ENCODE data around the gene SLC25A30.
A peak's percentile ranks its signal among the peaks of the same experiment; 100 is the strongest.
"Not testable (repeated sequence)": the region's sequence is repeated elsewhere in the genome, so short reads cannot be mapped to it uniquely, and the experiment has no call there.

SLC25A30 gene

GRCh38 chr13:45391128-45391527 is 27.0 kb downstream of the SLC25A30 start:
- not testable (repeated sequence) for DNase-seq

- DNase-seq = not testable (repeated sequence)
Measured at GRCh38 chr13:45390348-45390747, 27.8 kb downstream of the SLC25A30 start.

GRCh38 chr13:45388664-45389063 is 29.5 kb downstream of the SLC25A30 start:
- DNase-seq = no peak

- DNase-seq = not testable (repeated sequence)
Measured at GRCh38 chr13:45386892-45387575, 31.1 kb downstream of the SLC25A30 start.

- DNase-seq = no peak
Measured at GRCh38 chr13:45385907-45386553, 32.1 kb downstream of the SLC25A30 start.

- no peak for DNase-seq
Measured at GRCh38 chr13:45385320-45385719, 32.9 kb downstream of the SLC25A30 start.

DNA sequence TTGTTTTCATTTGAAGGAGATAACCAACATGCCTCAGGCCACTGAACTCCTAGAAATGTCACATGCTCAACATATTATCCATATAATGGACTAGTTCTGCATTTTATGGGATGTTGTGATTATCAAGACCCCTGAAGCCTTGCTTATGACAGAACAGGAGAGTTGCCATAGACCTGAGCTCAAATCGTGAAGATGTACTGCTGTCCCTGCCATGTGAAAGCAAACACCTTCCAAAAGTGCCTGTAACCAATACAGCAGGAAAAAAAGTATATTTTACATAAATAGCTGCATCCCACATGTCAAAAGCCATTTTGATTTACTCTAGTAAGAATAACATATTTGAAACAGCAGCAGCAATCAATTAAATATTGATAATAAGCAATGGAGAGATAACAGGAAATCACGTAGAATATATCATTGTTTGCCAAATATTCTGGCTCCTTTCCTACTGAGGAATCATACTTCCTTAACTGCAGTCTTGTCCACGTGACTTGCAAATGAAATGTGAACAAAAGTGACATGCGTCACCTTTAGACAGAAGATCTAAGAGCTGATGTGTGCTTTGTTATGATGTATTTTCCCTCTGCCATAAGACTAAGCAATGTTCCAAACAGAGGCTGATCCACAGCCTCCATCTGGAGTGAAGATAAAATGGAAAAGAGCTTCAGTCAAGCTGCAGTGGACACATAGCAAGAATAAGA is 33.5 kb downstream of the SLC25A30 start:
- DNase-seq = no peak

DNA sequence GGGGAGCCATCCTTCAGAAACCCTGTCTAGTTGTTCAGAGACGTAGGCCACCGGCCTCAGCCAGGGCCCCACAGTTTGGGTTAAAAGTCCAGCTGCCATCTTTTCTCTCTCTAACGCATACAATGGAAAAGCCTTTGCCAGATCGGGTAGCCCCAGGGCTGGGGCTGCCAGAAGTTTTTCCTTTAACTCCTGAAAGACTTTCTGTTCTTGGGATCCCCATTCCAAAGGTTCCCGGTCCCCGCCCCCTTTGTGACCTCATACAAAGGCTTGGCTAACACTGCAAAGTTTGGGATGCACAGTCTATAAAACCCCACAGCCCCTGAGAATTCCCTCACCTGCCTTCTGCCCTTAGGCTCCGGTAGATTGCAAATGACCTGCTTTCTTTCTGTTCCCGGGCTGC is 35.4 kb downstream of the SLC25A30 start:
- DNase-seq = not testable (repeated sequence)

- no peak for DNase-seq
Measured at GRCh38 chr13:45381196-45381595, 37.0 kb downstream of the SLC25A30 start.

- DNase-seq = not testable (repeated sequence)
Measured at GRCh38 chr13:45380708-45381107, 37.5 kb downstream of the SLC25A30 start.

GRCh38 chr13:45379516-45379915 is 38.7 kb downstream of the SLC25A30 start:
- DNase-seq = not testable (repeated sequence)

- DNase-seq = not testable (repeated sequence)
Measured at GRCh38 chr13:45378786-45379185, 39.4 kb downstream of the SLC25A30 start.

- not testable (repeated sequence) for DNase-seq
Measured at GRCh38 chr13:45377314-45377713, 40.9 kb downstream of the SLC25A30 start.

GRCh38 chr13:45376651-45377050 is 41.5 kb downstream of the SLC25A30 start:
- DNase-seq = not testable (repeated sequence)

DNA sequence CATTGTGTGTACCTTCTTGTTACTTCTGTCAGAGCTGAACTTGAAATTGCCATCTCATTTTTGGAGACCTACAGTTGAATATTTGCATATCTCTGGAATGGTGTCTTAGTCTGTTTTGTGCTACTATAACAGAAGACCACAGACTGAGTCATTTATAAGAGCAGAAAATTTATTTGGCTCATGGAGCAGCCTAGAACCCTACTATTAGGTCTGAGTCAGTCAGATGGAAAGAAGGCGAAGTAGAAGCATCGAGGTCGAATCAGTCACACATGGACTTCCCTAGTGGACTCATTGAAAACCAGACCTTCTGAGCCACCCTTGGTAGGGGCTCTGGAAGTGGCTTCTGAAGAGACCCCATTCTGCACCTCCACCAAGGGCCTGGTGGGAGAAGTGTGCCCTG is 43.3 kb downstream of the SLC25A30 start:
- DNase-seq = no peak

- no peak for DNase-seq
Measured at GRCh38 chr13:45373162-45373547, 45.0 kb downstream of the SLC25A30 start.

DNA sequence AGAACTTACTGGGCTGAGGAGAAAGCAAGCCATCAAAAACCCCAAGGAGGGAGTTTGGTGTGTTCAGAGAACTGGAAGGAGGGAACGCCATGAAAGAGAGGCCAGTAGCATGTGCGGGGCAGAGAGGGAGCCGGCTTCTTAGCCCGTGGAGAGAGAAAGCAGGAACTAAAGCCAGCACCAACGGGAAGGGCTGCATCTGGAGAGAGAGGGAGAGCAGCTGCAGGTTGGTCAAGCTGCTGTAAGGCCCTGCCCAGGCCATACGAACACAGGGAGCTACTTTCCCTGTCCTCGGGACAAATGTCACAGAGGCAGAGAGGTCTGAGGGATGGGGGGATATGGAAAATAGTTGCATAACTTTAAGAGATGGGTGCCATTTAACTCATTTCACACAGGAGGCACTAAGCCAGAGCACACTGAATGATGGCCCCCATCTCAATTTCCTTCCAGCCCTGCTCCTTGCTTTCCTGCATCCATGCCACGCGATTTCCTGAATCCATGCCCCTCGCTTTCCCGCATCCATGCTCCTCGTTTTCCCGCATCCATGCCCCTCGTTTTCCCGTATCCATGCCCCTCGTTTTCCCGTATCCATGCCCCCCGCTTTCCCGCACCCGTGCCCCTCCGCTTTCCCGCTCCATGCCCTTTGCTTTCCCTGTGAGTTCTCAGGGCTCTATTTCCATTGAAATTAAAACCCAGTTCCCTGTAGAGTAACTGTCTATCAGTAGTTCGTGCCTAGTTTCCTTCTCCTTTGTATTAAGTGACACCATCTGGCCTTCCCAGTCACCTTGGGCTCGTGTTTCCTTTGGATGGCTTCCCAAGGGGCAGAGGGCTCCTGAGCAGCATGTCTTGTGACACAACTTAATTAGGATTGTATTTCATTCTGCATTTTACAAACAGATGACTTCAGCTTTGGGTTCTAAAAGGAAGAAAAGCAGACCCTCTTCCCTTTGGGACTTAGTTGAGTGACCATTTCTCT is 45.7 kb downstream of the SLC25A30 start:
- no peak for DNase-seq

- DNase-seq = peak; percentile 60
Measured at GRCh38 chr13:45370922-45371406, 47.2 kb downstream of the SLC25A30 start.

DNA sequence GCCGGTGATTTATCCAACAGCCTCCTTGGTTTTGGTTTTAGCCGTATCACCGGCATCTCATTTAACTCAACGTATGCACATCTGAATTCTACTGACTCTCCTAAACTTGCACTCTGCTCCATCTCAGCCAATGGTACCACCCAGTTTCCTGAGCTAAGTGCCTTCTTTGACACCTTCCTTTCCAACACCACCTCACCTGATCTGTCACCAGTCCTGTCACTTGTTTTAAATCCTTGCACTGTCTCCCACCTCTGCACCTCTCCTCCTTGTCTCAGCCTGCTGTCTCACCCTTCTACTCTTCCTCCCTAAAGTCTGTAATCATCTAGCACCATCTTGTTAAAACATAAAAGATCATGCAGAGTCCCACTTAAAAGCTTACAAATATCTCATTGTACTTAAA is 49.1 kb downstream of the SLC25A30 start:
- no peak for DNase-seq

DNA sequence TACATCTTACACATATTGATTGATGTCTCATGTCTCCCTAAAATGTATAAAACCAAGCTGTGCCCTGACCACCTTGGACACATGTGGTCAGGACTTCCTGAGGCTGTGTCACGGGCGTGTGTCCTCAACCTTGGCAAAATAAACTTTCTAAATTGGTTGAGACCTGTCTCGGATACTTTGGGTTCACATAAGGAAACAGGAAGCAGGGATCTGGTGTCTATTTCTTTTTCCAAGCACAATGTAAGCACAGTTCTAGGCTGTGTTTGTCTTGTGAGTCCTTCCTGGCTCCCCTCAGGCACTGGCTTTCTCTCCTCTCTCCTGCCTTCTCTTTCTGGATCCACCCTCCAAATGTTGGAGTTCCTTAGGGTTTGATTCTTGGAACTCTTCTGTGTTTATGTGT is 49.6 kb downstream of the SLC25A30 start:
- no peak for DNase-seq

- DNase-seq = no peak
Measured at GRCh38 chr13:45368005-45368404, 50.2 kb downstream of the SLC25A30 start.

DNA sequence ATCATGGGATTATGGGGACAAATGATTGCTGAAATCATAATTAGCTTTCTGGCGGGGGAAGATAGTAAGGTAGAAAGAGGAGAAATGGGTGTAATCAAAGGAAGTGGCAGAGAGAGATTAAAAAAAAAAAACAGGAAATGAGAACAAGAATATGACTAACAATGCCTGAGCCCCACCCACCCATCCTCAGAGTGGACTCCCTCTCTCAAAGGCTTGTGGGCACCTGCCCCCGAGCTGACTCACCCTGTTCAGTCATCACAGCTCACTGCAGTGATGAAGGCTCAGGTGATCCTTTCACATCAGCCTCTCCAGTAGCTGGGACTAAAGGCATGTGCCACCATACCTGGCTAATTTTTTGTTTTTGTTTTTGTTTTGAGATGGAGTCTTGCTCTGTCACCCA is 50.8 kb downstream of the SLC25A30 start:
- DNase-seq = peak; percentile 92

GRCh38 chr13:45365558-45365885 is 52.7 kb downstream of the SLC25A30 start:
- no peak for DNase-seq
